OCI-LY7 (cell line): Measurements from ENCODE around the gene DPM2. TPM values are rescaled to one million over a fixed set of nuclear protein-coding genes. Genes with fewer than 3 reads are reported as not detected.
A peak's percentile ranks its signal among the peaks of the same experiment; 100 is the strongest.

ENCODE experiments used
- BruUV-seq: library from RNA; stranded (reverse); fragments of 400-500 nt; replicated peaks from 2 replicates; lab custom pipeline; 2021; lab: Mats Ljungman, UMichigan
- CTCF ChIA-PET: fragments of 300-600 bp; sonication (Branson Sonifier 250); formaldehyde crosslinking; loops from one replicate; lab custom pipeline; 2022; ENCODE audit warnings: antibody characterized with exemption; ENCODE audit not compliant: unreplicated experiment; lab: Charles Lee
- POLR2A ChIA-PET: fragments of 300-600 bp; sonication (Branson Sonifier 250); formaldehyde crosslinking; loops from one replicate; lab custom pipeline; 2022; ENCODE audit warnings: antibody characterized with exemption; lab: Charles Lee
- DNase-seq: peaks from one replicate; pipeline ENCODE4 v3.0.0-alpha.2; 2015; ENCODE audit warnings: low spot score
- H2AFZ ChIP-seq: fragments of 200-600 bp; sonication (generic), shearing (Covaris generic); 2 replicates; pipeline ENCODE4 v1.6.1; 2014; ENCODE audit warnings: mild to moderate bottlenecking, antibody characterized with exemption, low read length, moderate library complexity
- H3K27ac ChIP-seq: fragments of 200-600 bp; sonication (generic); 2 replicates; pipeline ENCODE4 v1.5.1; 2014; ENCODE audit warnings: mixed run types, low read depth, mild to moderate bottlenecking, moderate library complexity, low read length, inconsistent platforms; ENCODE audit not compliant: poor library complexity, severe bottlenecking
- H3K36me3 ChIP-seq: fragments of 200-600 bp; sonication (generic); 2 replicates; pipeline ENCODE4 v1.6.1; 2014; ENCODE audit warnings: mild to moderate bottlenecking, antibody characterized with exemption, low read length, moderate library complexity, mixed read lengths; ENCODE audit not compliant: insufficient read depth
- H3K4me1 ChIP-seq: fragments of 200-600 bp; sonication (generic); 2 replicates; pipeline ENCODE4 v1.5.1; 2014; ENCODE audit warnings: mild to moderate bottlenecking, low read length; ENCODE audit not compliant: insufficient read depth, poor library complexity, severe bottlenecking
- H3K4me2 ChIP-seq: fragments of 200-600 bp; sonication (generic); 2 replicates; pipeline ENCODE4 v1.6.1; 2014; ENCODE audit warnings: mild to moderate bottlenecking, low read length
- H3K4me3 ChIP-seq: fragments of 200-600 bp; sonication (generic); 2 replicates; pipeline ENCODE4 v1.5.1; 2014; ENCODE audit warnings: mild to moderate bottlenecking, low read depth, low read length; ENCODE audit not compliant: poor library complexity, severe bottlenecking
- H3K79me2 ChIP-seq: fragments of 200-600 bp; sonication (generic); 2 replicates; pipeline ENCODE4 v1.6.1; 2016; ENCODE audit warnings: low read depth, mild to moderate bottlenecking, low read length, moderate library complexity, mixed read lengths; ENCODE audit not compliant: insufficient read depth
- H3K9me2 ChIP-seq: fragments of 200-600 bp; sonication (generic); 2 replicates; pipeline ENCODE4 v1.6.1; 2016; ENCODE audit warnings: mild to moderate bottlenecking, low read length, mixed read lengths; ENCODE audit not compliant: insufficient read depth
- H3K9me3 ChIP-seq: fragments of 200-600 bp; sonication (generic); 2 replicates; pipeline ENCODE4 v1.6.1; 2014; ENCODE audit warnings: mild to moderate bottlenecking, mixed run types, low read length, mixed read lengths
- H4K20me1 ChIP-seq: fragments of 200-600 bp; sonication (generic); 2 replicates; pipeline ENCODE4 v1.6.1; 2014; ENCODE audit warnings: mild to moderate bottlenecking, antibody characterized with exemption, low read length, moderate library complexity, mixed read lengths; ENCODE audit not compliant: insufficient read depth
- EZH2phosphoT487 ChIP-seq: fragments of 200-600 bp; sonication (generic); IDR thresholded peaks from 2 replicates; pipeline ENCODE4 v1.6.1; 2018; ENCODE audit warnings: low read depth, borderline replicate concordance, mild to moderate bottlenecking, mixed run types, antibody characterized with exemption, low read length, moderate library complexity, mixed read lengths
- intact Hi-C: fragments of 100-400 bp; cut with micrococcal nuclease; formaldehyde crosslinking; loops from one replicate; pipeline ENCODE4 v1.10.0; 2022; ENCODE audit not compliant: unreplicated experiment
- total RNA-seq, 2 experiments: library from RNA; depleted of rRNA in 1 of 2; stranded (reverse); fragments of >200 nt in 1 of 2; shearing (Covaris generic) in 1 of 2; gene quantifications; 2 replicates each; pipeline ENCODE4 v1.2.3, GENCODE V29; 2014 to 2022
- TF ChIP-seq, protein P1 (sequence below): fragments of 200-600 bp; sonication (generic); conservative IDR thresholded peaks from 2 replicates; pipeline ENCODE4 v1.5.1; 2014; ENCODE audit warnings: mild to moderate bottlenecking, antibody characterized with exemption, low read length, moderate library complexity, mixed read lengths

The DPM2 gene
- total RNA-seq, 2 experiments from 2014 or later: 49.7 to 50.7 TPM

DNA sequence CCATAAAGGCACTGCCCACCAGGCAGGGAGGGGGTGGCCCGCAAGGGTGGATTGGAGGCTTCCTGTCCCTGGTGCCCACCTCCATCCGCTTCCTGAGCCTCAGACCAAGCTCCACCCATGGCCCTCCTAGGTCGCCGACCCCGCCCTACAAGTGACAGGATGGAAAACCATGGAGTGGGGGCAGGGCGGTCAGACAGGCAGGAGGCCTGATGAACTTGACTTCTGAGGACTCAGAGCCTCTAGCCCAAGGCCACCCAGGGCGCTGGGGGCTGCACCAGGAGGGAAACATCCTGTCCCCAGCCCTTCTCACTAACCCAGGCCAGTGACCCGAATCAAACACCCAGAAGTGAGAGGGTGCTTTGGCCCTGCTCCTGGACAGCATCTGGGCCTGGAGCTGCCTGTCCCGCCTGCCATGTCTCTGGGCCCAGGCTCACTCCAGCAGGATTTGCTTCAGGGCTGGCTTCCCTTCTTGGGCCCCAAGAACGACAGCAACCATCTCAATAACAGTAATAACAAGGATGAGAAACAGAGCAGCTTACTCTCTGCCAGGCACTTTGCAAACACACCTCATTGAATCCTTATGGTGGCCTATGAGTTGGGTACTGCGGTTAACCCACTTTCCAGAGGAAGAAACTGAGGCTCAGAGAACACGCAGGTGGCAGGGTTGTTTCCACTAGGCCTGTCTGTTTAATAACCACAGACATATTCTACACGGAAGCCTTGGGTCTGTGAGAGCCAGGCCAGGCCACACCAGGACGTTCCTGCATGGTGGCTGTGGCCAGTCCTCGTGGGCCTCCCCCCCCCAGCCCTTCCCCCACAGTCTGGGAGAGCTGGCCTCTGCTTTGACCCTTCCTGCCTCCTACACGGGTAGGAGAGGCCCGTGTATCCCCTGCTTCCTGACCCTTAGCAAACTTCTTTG lies 33.8 kb downstream of the DPM2 start:
- intact Hi-C loops: loop anchor here (10.0 kb wide), 1 partner anchor 781 kb away; the partner anchor contains the start of gene SET
- peak overlapping the region; percentile 94 for H3K27ac ChIP-seq
- DNase-seq: peak; percentile 91
- peaks cover 79% of the 10 kb centered on the region for H3K4me1 ChIP-seq
- TF ChIP-seq EZH2phosphoT487: no peak
- TF ChIP-seq, protein P1, sequence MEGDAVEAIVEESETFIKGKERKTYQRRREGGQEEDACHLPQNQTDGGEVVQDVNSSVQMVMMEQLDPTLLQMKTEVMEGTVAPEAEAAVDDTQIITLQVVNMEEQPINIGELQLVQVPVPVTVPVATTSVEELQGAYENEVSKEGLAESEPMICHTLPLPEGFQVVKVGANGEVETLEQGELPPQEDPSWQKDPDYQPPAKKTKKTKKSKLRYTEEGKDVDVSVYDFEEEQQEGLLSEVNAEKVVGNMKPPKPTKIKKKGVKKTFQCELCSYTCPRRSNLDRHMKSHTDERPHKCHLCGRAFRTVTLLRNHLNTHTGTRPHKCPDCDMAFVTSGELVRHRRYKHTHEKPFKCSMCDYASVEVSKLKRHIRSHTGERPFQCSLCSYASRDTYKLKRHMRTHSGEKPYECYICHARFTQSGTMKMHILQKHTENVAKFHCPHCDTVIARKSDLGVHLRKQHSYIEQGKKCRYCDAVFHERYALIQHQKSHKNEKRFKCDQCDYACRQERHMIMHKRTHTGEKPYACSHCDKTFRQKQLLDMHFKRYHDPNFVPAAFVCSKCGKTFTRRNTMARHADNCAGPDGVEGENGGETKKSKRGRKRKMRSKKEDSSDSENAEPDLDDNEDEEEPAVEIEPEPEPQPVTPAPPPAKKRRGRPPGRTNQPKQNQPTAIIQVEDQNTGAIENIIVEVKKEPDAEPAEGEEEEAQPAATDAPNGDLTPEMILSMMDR: no peak
- H3K36me3 ChIP-seq: peaks cover 23% of the 10 kb centered on the region
- ChIA-PET POLR2A (interaction anchor here (0.6 to 3.7 kb wide), 4 partner anchors 9 to 558 kb away, joined by 3 to 22 read pairs (median 4); partner anchors contain the start of gene ST6GALNAC4), CTCF (interaction anchor here (0.6 to 0.8 kb wide), 4 partner anchors 13 to 1920 kb away, joined by 4 to 5 read pairs (median 5); partner anchors contain the start of genes DPM2 and ST6GALNAC4)
- no peak overlapping the region for H2AFZ ChIP-seq
- no TSS peak for BruUV-seq
- H3K79me2 ChIP-seq: no peaks in the 10 kb centered on the region
- peak overlapping the region; percentile 58 for H3K4me3 ChIP-seq
- H3K4me2 ChIP-seq: peak overlapping the region; percentile 76
- H4K20me1 ChIP-seq: no peaks in the 10 kb centered on the region
- H3K9me2 ChIP-seq: no peaks in the 10 kb centered on the region
- H3K9me3 ChIP-seq: no peaks in the 10 kb centered on the region

DNA sequence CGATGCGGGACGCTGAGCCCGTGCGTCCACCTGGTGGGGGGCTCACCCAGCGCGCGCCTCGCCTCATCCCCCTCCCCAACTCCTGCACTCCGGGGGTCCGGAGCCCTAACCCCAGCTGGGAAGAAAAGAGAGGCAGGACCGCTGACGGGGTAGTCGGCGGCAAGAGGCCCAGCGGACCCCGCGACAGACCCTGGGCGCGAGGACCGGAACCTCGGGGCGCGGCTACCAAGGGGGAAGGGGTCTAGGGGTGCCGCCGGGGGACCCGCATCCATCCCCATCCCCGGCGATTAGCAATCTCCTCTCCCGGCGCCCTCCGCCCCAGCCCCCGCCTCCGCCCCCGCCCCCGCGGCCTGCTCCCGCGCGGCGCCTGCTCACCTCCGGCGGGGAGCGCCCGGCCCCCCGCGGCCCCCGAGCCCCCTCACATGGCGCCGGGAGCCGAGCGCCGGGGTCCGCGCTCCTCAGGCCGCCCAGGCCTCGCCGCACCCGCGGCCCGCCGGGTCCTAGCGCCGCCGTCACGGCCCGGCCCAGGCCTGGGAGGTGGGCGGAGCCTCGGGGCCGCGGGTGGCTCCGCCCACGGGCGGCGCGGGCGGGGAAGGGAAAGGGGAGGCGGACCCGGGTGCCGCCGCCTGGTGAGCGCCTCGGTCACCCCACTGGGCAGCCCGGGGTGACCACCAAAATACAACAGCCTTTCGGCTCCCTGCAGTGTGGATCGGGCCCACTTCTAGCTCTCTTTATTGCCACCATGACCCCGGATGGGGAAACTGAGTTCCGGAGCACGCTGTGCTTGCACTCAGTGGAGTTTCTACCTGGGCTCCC lies 38.3 kb downstream of the DPM2 start, which contains the start of gene ST6GALNAC6:
TSS of gene ST6GALNAC6 (minus strand) at position 476 of the 816 bp plus-strand sequence. CDS start 1,622 bp downstream, outside the sequence.
- peak; percentile 88 for DNase-seq
- CTCF ChIA-PET: interaction anchor here (0.6 kb wide), 1 partner anchor 23 kb away, joined by 3 read pairs; no protein-coding TSS in a partner anchor

More for the DNA sequence above, 38.3 kb downstream of the DPM2 start, which contains the start of gene ST6GALNAC6:
- Histone ChIP-seq H3K79me2 (no peaks in the 10 kb centered on the region), H3K4me2 (peak within 1 kb of the TSS; percentile 91), H4K20me1 (0 out of 2 replicates have a peak, but pooled peaks cover 3% of the 10 kb centered on the region), H3K4me3 (peak within 1 kb of the TSS; percentile 81), H3K9me3 (no peaks in the 10 kb centered on the region), H3K27ac (peak within 1 kb of the TSS; percentile 94), H3K4me1 (peaks cover 67% of the 10 kb centered on the region), H2AFZ (no peak within 1 kb of the TSS; the same call in 1 of the 2 replicates), H3K9me2 (no peaks in the 10 kb centered on the region), H3K36me3 (peaks cover 31% of the 10 kb centered on the region)
- intact Hi-C loops: no loop called here
- no peak for TF ChIP-seq EZH2phosphoT487
- TF ChIP-seq, protein P1: no peak
- POLR2A ChIA-PET: interaction anchor here (1.0 to 2.0 kb wide), 2 partner anchors 16 to 173 kb away, joined by 3 to 5 read pairs; no protein-coding TSS in a partner anchor
- no TSS peak for BruUV-seq
